ENCODE data around the gene ATP12A.

ATP12A gene

DNA sequence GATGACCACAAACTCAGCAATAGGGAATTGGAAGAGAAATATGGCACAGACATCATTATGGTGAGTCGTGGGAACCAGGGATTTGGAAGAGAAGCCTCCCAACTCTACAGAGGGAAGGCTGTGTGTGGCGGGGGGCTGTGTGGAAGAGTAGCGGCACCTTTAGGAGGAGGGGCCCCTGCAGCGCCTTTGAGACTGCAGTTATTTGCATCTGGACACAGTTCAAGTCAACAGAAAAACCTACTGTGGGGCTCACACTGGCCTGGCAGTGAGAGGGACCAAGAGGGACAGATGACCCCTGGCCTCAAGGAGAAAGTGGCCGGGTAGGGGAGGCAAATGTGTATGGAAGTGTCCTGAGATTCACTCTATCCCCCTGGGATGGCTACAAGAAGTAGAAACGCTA is 5.1 kb downstream of the ATP12A start:
- no peak for DNase-seq (ENCODE audit: low spot score)
- TF ChIP-seq CTCF (IDR thresholded peaks at IDR 0.05) = no peak
- Histone ChIP-seq H3K27ac (peak overlapping the region in 1 of 2 donors; percentile 48), H3K4me3 (no peak overlapping the region)

DNA sequence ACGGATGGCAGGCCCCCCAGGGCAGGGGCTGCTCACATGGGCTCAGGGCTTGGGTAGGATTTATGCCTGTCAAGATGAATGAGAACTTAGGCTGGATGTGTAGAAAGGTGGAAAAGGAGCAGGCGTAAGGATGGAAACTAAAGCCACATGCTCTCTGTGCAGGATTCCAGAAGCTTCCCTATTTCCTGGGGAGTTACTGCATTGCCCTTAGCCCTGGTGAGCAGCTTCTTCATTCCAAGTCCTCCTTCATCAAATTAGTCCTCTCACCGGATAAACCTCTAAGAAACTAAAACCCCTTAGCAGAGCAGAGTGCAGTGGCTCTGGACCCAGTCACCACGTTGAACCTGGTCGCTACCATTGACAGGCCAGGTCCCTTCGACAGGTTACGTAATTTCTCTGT is 7.4 kb downstream of the ATP12A start:
- TF ChIP-seq CTCF (IDR thresholded peaks at IDR 0.05) = no peak
- no peak for DNase-seq (ENCODE audit: low spot score)

DNA sequence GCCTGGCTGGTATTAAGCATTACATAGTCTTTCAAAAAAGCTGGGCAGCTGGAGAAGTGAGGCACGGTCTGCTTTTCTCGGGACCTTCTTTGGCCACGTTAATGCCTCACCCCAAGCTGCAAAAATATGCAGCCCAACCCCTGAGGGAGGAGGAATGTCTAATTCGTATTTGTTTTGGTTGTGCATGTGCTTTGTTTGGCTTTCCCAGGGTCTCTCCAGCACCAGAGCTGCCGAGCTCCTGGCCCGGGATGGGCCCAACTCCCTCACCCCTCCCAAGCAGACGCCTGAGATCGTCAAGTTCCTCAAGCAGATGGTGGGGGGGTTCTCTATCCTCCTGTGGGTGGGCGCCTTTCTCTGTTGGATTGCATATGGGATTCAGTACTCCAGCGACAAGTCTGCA is 7.9 kb downstream of the ATP12A start:
- no peak for DNase-seq (ENCODE audit: low spot score)
- Histone ChIP-seq H3K27ac (peak overlapping the region in 1 of 2 donors; percentile 56), H3K4me3 (no peak overlapping the region)
- no peak for TF ChIP-seq CTCF (IDR thresholded peaks at IDR 0.05)

More for the DNA sequence above, 7.4 kb downstream of the ATP12A start:
- H3K27ac ChIP-seq = peak overlapping the region in 1 of 2 donors; percentile 56
- no peak overlapping the region for H3K4me3 ChIP-seq

DNA sequence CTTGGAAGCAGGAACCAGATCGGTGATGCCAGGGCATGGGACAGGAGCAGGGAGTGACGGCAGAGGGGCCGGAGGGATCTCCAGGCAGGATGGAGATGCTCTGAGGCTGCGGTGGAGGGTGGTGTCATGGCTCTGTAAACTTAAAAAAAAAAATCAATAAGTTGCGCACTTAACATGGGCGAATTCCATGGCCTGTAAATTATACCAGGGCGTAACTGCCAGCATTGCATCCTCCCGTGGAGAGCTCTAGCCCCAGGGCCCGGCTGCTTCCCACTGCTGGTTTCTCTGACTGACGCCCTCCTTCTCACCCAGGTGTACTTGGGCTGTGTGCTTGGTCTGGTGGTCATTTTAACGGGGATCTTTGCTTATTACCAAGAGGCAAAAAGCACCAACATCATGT is 8.7 kb downstream of the ATP12A start:
- no peak for TF ChIP-seq CTCF (IDR thresholded peaks at IDR 0.05)
- Histone ChIP-seq H3K4me3 (no peak overlapping the region), H3K27ac (no peak overlapping the region)
- no peak for DNase-seq (ENCODE audit: low spot score)

GRCh38 chr13:24691381-24691780 is 11.2 kb downstream of the ATP12A start:
- no peak for TF ChIP-seq CTCF (IDR thresholded peaks at IDR 0.05)
- Histone ChIP-seq H3K27ac (no peak overlapping the region), H3K4me3 (no peak overlapping the region)
- no peak for DNase-seq (ENCODE audit: low spot score)

- no peak for TF ChIP-seq CTCF (IDR thresholded peaks at IDR 0.05)
- Histone ChIP-seq H3K4me3 (no peak overlapping the region), H3K27ac (peak overlapping the region in 1 of 2 donors; percentile 81)
- peak; percentile 80 for DNase-seq (ENCODE audit: low spot score)
Observed at GRCh38 chr13:24692561-24692960, 12.4 kb downstream of the ATP12A start.

- Histone ChIP-seq H3K4me3 (no peak overlapping the region), H3K27ac (no peak overlapping the region)
- DNase-seq (ENCODE audit: low spot score) = no peak
- TF ChIP-seq CTCF (IDR thresholded peaks at IDR 0.05) = no peak
Observed at GRCh38 chr13:24693862-24694471, 13.8 kb downstream of the ATP12A start.

Measured in coronary artery (tissue), 2 donors.